NCI-H526 treated with DMSO at 0.1 percent for 48 hours (cell line): ENCODE measurements around the gene PRKCH.

Source experiments
- DNase-seq: peaks from one replicate; lab custom pipeline; 2025; lab: John Stamatoyannopoulos, UW

PRKCH gene

DNA sequence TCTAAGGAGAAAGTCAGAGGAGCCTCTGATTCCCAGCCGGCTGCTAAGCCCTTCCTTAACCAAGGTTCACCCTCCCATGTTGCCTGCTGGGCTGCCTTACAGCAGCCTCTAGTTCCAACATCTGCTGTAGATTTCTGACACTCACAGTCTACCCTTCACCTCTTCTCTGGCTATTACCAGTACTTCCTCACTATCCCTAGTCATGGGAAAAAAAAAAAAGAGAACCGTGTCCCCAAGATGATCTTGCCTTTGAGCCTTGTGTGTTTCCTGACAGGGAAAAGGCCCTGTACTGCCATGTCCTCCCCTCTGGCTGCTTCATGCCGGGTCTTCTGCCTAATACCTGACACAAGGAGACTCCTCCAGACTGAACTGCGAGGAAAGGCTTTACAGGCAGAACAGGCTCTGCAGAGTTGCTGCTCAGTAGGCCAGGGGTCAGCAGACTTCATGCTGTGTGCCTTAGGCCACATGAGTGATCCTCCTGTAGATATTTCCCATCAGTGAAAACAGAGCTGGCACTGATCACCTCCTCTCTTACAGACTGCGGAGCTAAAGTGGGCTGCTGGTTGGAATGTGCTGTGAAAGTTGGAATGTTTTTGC is 46.8 kb downstream of the PRKCH start:
- no peak for DNase-seq

DNA sequence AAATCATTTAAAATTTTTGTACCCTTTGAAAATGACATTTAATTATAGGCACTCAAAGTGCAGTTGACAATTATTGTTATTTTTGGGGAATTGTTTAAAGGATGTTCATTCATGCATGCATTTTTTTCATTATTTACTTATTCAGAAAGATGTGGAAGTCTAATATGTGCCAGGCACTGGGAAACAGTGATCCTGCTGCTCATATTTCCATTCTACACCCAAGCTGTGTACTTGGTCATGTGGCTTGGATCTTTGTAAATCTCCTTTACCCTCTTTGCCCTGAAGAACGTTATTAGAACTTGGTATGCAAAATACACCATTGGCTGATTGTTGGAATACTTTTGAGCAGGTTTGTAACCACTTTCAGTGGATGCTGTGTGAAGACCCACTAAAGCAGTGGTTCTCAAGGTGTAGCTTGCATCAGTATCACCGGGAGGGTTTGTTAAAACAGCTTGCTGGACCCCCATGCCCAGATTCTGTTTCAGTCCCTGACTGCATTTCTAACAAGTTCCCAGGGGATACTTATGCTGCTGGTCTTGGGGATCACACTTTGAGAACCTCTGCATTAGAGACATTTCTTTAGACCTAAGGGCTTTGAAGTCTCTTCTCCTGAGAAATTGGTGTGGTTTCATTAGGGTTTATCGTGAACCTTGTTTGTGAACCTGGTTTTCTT is 47.5 kb downstream of the PRKCH start:
- DNase-seq, result no peak

DNA sequence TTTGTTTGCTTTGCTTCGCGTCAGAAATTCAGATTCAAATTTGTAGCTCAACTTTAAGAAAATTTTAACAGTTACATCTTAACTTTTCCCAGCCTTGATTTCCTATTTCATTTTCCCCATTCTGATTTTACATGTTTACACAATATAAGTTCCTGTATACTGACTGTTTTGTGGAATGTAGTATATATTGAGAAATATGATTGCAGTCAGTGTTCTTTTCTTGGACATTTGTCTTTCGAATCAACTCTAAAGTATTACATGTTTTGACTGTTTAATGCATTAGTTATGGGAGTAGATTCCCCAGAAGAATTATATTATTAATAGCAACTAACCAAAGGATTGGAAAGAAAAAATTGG is 48.1 kb downstream of the PRKCH start:
- no peak for DNase-seq

DNA sequence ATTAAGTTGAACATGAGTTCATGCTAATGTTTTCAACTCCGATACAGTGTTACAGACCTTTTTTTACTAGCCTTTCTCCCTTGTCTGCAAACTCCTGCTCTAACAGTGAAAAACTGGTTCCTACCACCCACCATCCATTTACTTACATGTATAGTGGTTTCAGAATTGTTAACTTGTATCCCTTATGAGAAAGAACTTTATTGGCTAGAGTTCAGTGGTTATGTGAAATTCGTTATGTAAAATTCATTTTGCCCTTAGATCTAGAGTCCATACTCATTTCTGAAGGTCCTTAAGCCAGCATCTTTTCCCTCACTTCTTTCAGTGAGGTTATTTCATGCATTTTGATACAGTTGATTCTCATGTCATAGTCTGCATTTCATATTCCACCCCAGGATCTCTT is 51.0 kb downstream of the PRKCH start:
- DNase-seq, result no peak

DNA sequence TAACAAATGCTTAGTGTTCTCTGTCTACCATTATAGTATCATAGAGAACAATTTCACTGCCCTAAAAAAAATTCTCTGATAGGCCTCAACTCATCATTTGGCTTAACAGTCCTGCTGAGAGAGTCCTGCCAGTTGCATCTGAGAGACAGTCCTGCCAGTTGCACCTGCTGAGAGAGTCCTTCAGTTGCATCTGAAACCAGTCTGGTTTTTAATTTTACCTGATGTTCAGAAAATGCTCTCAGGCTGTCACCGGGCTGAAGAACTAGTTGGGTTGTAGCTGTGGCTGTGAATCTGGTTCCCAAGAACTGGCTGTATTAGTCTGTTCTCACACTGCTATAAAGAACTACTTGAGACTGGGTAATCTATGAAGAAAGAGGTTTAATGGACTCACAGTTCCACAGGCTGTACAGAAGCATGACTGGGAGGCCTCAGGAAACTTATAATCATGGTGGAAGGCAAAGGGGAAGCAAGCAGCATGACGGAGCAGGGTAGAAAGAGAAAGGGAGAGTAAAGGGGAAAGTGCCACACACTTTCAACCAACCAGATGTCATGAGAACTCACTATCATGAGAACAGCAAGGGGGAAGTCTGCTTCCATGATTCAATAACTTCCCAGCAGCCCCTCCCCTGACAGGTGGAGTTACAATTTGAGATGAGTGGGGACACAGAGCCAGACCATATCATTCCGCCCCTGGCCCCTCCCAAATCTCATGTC is 51.6 kb downstream of the PRKCH start:
- DNase-seq, result no peak

DNA sequence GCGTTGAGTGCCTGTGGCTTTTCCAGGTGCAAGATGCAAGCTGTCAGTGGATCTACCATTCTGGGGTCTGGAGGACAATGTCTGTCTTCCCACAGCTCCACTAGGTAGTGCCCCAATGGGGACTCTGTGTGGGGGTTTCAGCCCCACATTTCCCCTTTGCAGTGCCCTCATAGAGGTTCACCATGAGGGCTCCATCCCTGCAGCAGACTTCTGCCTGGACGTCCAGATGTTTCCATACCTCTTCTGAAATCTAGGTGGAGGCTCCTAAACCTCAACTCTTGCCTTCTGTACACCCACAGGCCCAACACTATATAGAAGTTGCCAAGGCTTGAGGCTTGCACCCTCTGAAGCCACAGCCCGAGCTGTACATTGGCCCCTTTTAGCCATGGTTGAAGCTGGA is 52.9 kb downstream of the PRKCH start:
- no peak for DNase-seq

DNA sequence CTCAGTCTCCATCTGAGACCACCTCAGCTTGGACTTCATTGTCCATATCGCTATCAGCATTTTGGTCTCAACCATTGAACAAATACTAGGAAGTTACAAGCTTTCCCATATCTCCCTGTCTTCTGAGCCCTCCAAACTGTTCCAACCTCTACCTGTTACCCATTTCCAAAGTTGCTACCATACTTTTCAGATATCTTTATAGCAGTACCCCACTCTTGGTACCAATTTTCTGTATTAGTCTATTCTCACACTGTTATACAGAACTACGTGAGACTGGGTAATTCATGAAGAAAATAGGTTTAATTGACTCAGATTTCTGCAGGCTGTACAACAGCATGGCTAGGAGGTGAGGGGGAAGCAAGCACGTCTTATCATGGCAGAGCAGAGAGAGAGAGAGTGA is 53.8 kb downstream of the PRKCH start:
- no peak for DNase-seq

DNA sequence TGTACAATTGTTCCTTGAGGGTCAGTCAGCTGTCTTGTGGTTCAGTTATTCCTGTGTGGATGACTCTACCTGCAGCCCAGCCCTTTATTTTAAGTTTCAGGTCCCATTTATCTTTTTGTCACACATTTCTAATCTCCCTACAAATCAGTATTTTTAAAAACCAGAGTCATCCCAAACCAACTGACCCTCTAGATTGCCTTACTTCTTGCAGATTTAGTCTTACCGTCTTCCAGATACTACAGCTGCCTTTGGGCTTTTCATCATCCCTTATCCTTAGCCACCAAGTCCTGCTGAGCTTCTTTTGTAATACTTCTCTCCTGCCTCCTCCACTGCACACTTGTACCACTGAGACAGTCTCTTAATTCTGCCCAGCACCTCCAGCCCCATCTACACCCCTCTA is 54.9 kb downstream of the PRKCH start:
- DNase-seq, result no peak

DNA sequence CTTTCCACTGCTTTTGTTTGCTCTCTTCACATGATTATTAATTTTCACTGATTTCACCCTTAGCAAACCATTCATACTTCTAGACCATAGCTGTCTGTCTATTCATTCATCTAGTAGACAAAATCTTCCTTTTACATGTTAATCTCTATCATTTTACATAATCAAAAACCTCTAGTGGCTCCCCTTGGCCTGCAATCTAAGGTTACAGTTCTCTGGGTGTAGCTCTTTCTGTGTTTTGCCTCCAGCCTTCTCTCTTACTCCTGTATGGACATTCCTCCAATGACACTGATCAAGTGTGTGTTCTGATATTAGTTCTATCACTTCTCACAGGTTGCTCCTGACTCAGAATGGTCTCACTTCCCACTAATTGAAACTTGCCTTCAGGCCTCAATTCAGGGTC is 56.4 kb downstream of the PRKCH start:
- no peak for DNase-seq

DNA sequence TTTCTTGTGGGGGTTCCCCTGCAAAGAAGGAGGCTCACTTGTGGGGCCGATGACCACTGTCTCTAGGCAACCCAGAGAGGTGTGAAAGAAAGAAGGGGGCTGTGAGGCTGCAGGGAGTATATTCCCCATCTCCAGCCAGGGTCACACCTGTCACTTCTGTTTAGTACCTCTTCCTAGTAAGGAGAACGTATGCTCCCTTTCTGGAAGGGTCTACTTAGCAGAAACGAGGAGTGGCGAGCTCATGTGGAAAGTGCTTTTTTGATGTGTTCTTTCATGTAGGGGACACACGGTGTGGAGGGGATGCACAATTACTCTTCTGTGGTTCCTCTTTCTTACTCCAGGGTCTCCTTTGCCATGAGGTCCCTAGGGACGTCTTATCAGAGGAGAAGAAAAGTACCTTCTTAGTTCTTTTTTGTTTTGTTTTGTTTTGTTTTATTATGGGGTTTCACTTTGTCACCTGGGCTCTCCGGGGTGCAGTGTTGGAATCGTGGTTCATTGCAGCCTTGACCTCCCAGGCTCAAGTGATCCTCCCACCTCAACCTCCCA is 58.3 kb downstream of the PRKCH start:
- no peak for DNase-seq

DNA sequence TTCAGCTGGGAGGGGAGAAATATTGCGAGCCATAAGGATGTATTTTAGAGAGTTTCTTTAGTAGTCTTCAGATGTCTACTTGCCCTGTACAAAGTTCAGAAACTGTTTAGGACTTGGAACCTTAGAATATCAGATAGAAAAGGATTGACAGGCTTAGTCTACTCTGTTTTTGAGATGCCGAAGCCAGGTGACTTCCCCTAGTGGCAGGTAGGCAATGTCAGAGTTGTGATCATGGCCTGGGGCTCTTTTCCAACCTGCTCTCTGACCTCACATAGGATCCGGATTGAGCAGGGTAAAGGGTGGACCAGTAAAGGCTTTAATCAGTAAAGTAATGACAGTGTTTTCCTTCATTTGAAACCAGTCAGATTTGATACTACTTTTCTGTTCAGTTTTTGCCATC is 59.6 kb downstream of the PRKCH start:
- no peak for DNase-seq

DNA sequence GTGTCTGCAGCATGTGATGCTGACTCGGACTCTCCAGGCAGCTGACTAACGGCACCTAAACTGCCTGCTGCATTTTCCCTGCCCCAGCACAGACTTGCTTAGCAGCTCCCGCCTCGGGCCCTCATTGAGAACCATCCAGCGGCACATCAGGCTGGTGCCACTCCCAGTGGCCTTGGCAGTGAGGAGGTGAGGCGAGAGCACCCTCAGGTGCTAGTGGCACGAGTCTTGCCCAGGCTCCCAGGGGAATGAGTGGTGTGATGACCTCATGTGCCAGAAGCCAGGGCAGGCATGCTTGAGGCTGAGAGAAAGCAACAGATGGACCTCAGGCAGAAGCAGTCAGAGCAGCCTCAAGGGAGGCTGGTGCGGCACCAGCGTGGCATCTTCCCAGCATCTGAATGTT is 60.2 kb downstream of the PRKCH start:
- DNase-seq, result no peak

DNA sequence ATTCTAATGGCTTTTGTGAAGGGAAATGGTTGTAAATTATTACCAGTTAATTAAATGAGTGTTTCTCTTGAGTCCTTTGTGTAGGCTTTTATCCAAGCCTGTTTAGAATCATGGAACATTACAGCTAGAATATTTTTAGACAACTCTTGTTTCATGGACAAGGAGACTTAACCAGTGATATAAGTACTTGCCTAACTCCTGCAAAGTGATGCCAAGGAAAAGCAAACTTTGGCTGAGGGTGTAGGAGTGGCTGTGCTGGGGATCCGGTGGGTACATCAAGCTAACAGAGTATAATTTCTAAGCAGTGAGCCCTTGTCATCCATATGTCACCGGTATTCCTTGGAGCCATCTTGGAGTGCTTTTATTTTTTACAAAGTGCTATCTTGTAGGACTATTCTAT is 61.5 kb downstream of the PRKCH start:
- DNase-seq, result no peak

DNA sequence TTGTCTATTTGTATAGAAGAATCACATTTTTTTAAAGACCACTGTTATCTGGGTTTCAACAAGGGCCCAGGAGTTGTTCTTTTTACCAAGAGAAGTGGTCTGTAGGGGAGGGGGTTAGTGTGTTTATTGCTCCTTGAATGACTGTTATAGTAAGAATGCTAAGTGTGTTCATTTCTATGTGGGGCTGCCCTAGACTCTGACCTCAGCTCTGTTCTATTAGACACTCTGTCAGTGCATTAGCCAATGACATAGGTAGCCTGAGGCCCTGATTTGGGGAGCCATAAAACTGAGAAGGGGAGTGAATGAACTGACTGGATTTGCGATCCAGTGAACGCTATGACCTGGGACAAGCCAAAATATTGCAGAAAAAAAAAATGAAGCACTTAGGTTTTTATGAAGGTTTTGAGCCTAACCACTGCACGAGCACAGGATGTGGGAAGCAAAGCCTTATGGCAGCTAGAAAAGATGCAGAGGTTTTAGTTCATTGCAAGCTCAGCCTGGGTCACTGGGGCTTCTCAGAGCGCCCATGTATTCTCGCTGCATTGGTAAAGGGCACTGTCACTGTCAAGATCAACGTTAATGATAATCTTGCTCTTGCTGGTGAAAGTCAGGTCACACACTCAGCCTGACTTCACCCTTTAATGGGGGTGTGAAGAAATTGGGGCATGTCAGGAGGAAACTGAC is 63.8 kb downstream of the PRKCH start:
- no peak for DNase-seq

DNA sequence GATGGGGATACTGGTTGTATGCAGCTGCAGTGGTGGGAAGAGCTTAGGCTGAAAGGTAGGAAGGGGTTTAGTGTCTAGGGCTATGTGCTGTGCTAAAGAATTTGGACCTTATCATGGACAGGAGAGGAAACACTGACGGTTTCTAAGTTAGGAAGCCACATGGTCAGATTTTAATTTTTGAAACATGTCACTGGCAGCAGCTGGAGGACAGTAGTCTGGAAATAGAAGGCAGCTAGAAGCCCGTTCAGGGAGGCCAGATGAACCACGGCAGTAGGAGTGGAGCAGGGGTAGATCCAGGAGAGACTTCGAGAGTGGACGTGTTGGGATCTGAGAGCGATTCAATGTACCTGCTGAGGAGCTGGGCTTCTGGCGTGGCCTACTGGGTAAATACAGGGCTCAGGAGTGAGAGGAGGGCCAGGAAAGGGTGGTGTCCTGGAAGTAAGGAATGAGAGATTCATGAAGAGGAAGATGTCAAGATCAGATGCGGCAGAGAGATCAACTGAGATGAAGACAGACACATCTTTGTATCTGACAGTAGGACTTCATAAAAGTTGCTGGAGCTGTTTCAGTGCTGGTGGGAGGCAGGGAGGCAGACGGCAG is 64.9 kb downstream of the PRKCH start:
- no peak for DNase-seq

DNA sequence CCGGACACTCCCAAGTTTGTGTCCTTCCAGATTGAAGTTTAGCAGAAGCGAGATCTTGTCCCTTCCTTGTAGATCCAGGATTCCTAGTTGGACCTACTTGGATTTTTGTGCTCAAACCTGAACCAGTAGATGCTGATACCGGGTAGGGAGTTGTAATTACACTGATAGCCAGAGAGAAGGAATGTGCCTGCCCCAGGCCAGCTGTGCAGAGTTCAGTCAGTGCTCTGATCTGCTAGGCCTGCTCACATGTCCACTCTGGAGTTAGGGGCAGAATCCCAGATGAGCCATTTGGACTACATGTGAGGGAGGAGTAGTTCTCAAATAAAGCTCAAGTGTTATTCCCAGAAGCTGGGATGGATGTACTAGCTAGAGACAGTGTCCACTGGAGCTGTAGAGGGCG is 65.7 kb downstream of the PRKCH start:
- DNase-seq, result no peak

DNA sequence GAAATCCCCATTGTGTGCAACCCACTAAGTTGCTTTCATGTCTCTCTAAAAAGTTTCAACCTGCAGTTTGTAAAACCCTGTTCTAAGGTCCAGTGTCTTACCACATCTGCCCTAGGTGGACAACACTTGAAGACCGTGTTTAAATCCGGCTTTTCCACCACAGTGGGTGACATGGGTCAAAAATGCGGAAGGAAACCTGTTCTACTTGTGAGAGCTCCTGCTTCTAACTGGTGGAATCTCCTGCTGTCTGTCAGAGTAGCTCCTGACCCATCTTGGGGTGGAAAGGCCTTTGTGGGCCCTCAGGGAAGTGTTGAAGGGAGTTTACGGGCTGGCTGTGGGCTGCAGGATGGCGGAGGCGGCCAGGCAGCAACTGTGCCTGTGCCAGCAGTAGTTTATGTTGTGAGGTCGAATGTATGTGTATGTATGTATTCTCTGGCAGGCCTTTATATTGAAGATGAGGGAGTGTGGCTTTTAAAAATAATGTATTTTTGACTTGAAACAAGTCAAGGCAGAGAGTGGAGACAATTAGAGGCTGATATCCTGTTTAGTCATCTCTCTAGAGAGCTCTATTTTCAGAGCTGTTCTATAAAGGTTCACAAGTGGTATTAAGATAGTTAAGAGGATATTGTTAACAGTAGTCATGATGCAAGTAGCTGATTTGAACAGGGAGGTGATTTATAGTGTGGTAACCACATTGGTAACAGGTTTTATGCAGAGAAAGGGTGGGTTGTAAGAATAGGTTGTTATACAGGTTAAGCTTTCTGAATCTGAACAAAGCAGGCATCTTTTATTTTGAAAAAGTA is 67.0 kb downstream of the PRKCH start:
- no peak for DNase-seq

DNA sequence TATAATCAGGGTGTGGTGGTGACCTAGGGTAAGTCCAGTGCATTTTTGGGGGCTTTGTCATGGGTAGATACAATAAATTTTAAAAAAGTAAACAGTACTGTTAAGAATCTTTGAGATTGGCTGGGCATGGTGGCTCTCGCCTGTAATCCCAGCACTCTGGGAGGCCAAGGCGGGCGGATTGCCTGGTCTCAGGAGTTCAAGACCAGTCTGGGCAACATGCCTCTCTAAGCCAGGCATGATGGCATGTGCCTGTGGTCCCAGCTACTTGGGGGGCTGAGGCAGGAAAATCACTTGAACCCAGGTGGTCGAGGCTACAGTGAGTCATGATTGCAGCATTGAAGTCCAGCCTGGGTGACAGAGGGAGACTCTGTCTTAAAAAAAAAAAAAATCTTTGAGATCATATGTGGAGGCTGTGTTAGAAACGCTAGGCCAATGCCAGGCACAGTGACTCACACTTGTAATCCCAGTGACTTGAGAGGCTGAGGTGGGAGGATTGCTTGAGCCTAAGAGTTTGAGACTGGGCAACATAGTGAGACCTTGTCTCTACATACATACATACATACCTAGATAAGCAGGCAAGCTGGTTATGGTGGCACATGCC is 67.7 kb downstream of the PRKCH start:
- no peak for DNase-seq

DNA sequence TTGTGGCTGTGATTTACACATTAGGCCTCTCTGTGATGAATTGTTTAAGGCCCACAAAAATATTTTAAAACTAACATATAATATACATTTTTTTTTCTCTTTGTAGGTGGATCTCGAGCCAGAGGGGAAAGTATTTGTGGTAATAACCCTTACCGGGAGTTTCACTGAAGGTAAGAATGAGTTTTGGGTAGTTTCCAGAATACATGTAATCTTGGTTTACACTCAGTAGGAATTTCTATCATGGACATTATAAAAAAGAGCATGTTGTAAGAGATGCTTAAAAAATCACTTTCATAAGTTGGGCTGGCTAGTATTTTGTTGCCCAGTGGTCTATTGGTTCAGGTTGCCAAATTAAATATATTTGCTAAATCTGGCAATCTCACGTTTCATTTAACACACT is 69.7 kb downstream of the PRKCH start:
- no peak for DNase-seq

DNA sequence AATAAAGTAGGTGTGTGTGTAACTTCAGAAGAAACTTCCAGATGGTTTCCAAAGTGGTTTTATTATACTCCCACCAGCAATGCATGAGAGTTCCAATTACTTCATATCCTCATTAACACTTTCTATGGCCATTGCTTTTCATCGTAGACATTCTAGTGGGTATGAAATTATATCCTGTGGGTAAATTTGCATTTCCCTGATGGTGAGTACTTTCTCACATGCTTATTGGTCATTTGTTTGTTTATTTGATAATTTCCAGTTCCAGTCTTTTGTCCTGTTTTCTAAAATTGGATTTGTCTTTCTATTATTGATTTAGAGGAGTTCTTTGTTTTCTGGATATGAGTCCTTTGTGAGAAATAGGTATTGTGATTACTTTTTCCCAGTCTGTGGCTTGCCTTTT is 70.9 kb downstream of the PRKCH start:
- DNase-seq, result no peak

DNA sequence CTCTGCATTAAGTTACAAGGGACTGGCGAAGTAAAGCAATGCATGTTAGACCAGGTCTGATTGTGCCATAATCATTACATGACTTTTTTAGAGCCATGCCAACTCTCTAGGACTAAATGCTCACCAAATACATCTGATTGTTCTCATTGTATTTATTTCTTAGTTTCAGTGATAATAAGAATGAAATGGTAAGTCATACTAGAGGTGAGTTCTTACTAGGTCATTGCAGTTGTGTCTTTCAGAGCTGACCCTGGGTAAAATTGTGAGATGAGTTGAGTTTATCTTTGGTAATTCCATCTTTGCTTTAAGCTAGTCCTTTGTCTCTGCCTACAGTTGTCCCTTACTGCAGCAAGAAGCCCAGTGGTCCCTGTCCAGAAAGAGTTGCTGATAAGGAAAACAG is 73.2 kb downstream of the PRKCH start:
- no peak for DNase-seq
